Mesendoderm (in vitro differentiated cells): Measurements from ENCODE around the gene SULF2.

Source experiments
- DNase-seq: peaks from one replicate; pipeline ENCODE4 v3.0.0; 2013
- H2AK5ac ChIP-seq: 2 replicates; pipeline ENCODE4 v1.6.1; 2013; ENCODE audit warnings: low read length, inconsistent platforms
- H2BK120ac ChIP-seq: 2 replicates; pipeline ENCODE4 v1.6.1; 2013; ENCODE audit warnings: low read depth, mild to moderate bottlenecking, low read length, moderate library complexity, mixed read lengths
- H2BK15ac ChIP-seq: replicated peaks from 2 replicates; pipeline ENCODE4 v1.6.1; 2013; ENCODE audit warnings: low read depth, mild to moderate bottlenecking, moderate library complexity
- H2BK5ac ChIP-seq: 2 replicates; pipeline ENCODE4 v1.6.1; 2013; ENCODE audit warnings: low read length, inconsistent platforms
- H3K18ac ChIP-seq: 2 replicates; pipeline ENCODE4 v1.6.1; 2013; ENCODE audit warnings: mild to moderate bottlenecking, low read length, mixed read lengths
- H3K23ac ChIP-seq: one replicate; pipeline ENCODE4 v1.6.1; 2013; ENCODE audit warnings: low read length
- H3K27ac ChIP-seq: 2 replicates; pipeline ENCODE4 v1.5.1; 2013; ENCODE audit warnings: low read depth, mild to moderate bottlenecking, inconsistent platforms, low read length, moderate library complexity
- H3K27me3 ChIP-seq: 2 replicates; pipeline ENCODE4 v1.6.1; 2013; ENCODE audit warnings: low read length, control low read depth, mild to moderate bottlenecking, inconsistent platforms; ENCODE audit not compliant: insufficient read depth, poor library complexity
- H3K36me3 ChIP-seq: 2 replicates; pipeline ENCODE4 v1.6.1; 2013; ENCODE audit warnings: low read length, inconsistent platforms; ENCODE audit not compliant: control insufficient read depth, insufficient read depth
- H3K4ac ChIP-seq: one replicate; pipeline ENCODE4 v1.6.1; 2013; ENCODE audit warnings: low read depth, mild to moderate bottlenecking, low read length, moderate library complexity
- H3K4me1 ChIP-seq: 2 replicates; pipeline ENCODE4 v1.6.1; 2013; ENCODE audit warnings: low read depth, low read length, inconsistent platforms; ENCODE audit not compliant: control insufficient read depth
- H3K4me2 ChIP-seq: 2 replicates; pipeline ENCODE4 v1.6.1; 2013; ENCODE audit warnings: low read length
- H3K4me3 ChIP-seq: 2 replicates; pipeline ENCODE4 v1.5.1; 2013; ENCODE audit warnings: mild to moderate bottlenecking, low read length
- H3K56ac ChIP-seq: one replicate; pipeline ENCODE4 v1.6.1; 2013; ENCODE audit warnings: low read length
- H3K79me1 ChIP-seq: 2 replicates; pipeline ENCODE4 v1.6.1; 2013; ENCODE audit warnings: low read length, inconsistent platforms
- H3K79me2 ChIP-seq: 2 replicates; pipeline ENCODE4 v1.6.1; 2013; ENCODE audit warnings: mild to moderate bottlenecking, low read length; ENCODE audit not compliant: control insufficient read depth, insufficient read depth
- H3K9ac ChIP-seq: 2 replicates; pipeline ENCODE4 v1.6.1; 2013; ENCODE audit warnings: low read length, inconsistent platforms
- H4K5ac ChIP-seq: one replicate; pipeline ENCODE4 v1.6.1; 2013; ENCODE audit warnings: low read length
- H4K8ac ChIP-seq: one replicate; pipeline ENCODE4 v1.6.1; 2013; ENCODE audit warnings: low read depth, mild to moderate bottlenecking, control low read depth, low read length, moderate library complexity
- WGBS: extraction: QIAGEN DNeasy Blood & Tissue Kit; methylation state at CpG from one replicate; pipeline ENCODE4 v1.1.7; 2013; ENCODE audit warnings: low lambda C conversion rate, missing lambda C conversion rate; ENCODE audit not compliant: insufficient coverage; ENCODE audit errors: extremely low coverage; 5-methylcytosine and 5-hydroxymethylcytosine counted together

SULF2 gene

DNA sequence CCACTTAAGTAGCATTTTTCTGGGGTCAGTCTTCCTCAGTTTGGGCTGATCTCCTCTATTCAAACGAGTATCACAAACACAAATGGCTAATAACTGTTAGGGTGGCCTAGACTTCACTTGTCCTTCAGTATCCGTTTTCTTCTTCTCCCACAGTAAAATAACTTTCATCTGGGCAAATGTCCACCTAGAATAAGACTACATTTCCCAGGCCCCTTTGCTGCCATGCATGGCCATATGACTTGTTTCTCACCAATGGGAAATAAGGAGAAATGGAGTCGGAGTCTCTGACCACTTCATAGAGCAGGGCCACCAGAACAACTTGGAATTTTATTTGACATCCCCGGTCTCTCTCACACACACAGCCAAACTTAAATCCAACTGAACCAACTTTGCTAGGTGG is 51.4 kb downstream of the SULF2 start:
- no peak overlapping the region for H3K18ac ChIP-seq
- no peak overlapping the region for H4K5ac ChIP-seq
- no peaks in the 10 kb centered on the region for H3K4me1 ChIP-seq
- no peak overlapping the region for H3K23ac ChIP-seq
- DNase-seq, result no peak
- H3K79me1 ChIP-seq, result no peaks in the 10 kb centered on the region
- H3K4me2 ChIP-seq, result no peak overlapping the region
- no CpG with 5 or more reads among the region's 4 CpGs for WGBS
- H3K27me3 ChIP-seq, result no peaks in the 10 kb centered on the region
- H3K79me2 ChIP-seq, result no peaks in the 10 kb centered on the region
- H4K8ac ChIP-seq, result no peak overlapping the region
- H3K4me3 ChIP-seq, result no peak overlapping the region
- no peak overlapping the region for H3K9ac ChIP-seq
- no peaks in the 10 kb centered on the region for H3K36me3 ChIP-seq
- H3K4ac ChIP-seq, result no peak overlapping the region
- no peak overlapping the region for H2BK120ac ChIP-seq
- H3K56ac ChIP-seq, result no peak overlapping the region
- H2AK5ac ChIP-seq, result no peak overlapping the region
- H2BK5ac ChIP-seq, result no peak overlapping the region
- no peak overlapping the region for H2BK15ac ChIP-seq
- no peak overlapping the region for H3K27ac ChIP-seq

GRCh38 chr20:47730744-47731143 is 54.5 kb downstream of the SULF2 start:
- Histone ChIP-seq H2BK15ac (no peak overlapping the region), H3K4ac (no peak overlapping the region), H3K4me2 (no peak overlapping the region), H3K9ac (no peak overlapping the region), H3K4me1 (no peaks in the 10 kb centered on the region), H2BK5ac (no peak overlapping the region), H4K5ac (no peak overlapping the region), H3K79me1 (no peaks in the 10 kb centered on the region), H2AK5ac (no peak overlapping the region), H2BK120ac (no peak overlapping the region), H3K27me3 (no peaks in the 10 kb centered on the region), H3K23ac (no peak overlapping the region), H3K27ac (no peak overlapping the region), H3K4me3 (no peak overlapping the region), H4K8ac (no peak overlapping the region), H3K56ac (no peak overlapping the region), H3K36me3 (no peaks in the 10 kb centered on the region), H3K79me2 (no peaks in the 10 kb centered on the region), H3K18ac (no peak overlapping the region)
- no CpG with 5 or more reads among the region's 4 CpGs for WGBS
- no peak for DNase-seq

DNA sequence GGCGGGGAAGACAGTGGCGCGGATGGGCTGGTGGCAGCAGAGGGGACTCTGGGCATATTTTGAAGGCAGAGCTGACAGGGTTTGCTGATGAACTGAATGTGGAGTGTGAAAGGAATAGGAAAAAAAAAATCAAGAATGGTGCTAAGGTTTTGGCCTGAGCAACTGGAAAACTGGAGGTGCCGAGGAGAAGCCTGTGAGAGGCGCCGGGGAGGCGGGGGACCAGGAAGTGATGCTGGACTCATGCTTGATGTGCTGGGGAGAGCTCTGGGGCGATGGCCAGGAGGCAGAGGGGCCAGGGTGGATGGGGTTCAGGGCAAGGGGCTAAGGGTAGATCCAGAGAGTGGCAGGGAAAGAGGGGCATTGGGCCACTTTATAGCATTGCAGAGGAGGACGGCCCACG is 55.8 kb downstream of the SULF2 start:
- no peak overlapping the region for H3K4me2 ChIP-seq
- WGBS, result no CpG with 5 or more reads among the region's 10 CpGs
- no peak overlapping the region for H2BK5ac ChIP-seq
- H3K23ac ChIP-seq, result no peak overlapping the region
- no peak overlapping the region for H4K5ac ChIP-seq
- H3K79me1 ChIP-seq, result no peaks in the 10 kb centered on the region
- H4K8ac ChIP-seq, result no peak overlapping the region
- no peak overlapping the region for H3K4ac ChIP-seq
- H3K36me3 ChIP-seq, result no peaks in the 10 kb centered on the region
- DNase-seq, result no peak
- no peak overlapping the region for H2AK5ac ChIP-seq
- no peak overlapping the region for H3K56ac ChIP-seq
- no peak overlapping the region for H2BK15ac ChIP-seq
- no peaks in the 10 kb centered on the region for H3K4me1 ChIP-seq
- H3K27ac ChIP-seq, result no peak overlapping the region
- no peak overlapping the region for H3K4me3 ChIP-seq
- no peaks in the 10 kb centered on the region for H3K79me2 ChIP-seq
- no peaks in the 10 kb centered on the region for H3K27me3 ChIP-seq
- no peak overlapping the region for H3K9ac ChIP-seq
- H2BK120ac ChIP-seq, result no peak overlapping the region
- no peak overlapping the region for H3K18ac ChIP-seq

GRCh38 chr20:47727909-47728361 is 57.3 kb downstream of the SULF2 start:
- no peak overlapping the region for H2BK120ac ChIP-seq
- no peak for DNase-seq
- no peaks in the 10 kb centered on the region for H3K36me3 ChIP-seq
- H3K56ac ChIP-seq, result no peak overlapping the region
- no peak overlapping the region for H3K27ac ChIP-seq
- H3K23ac ChIP-seq, result no peak overlapping the region
- no peaks in the 10 kb centered on the region for H3K4me1 ChIP-seq
- H4K8ac ChIP-seq, result no peak overlapping the region
- no CpG with 5 or more reads among the region's 17 CpGs for WGBS
- no peak overlapping the region for H2BK15ac ChIP-seq
- H2BK5ac ChIP-seq, result no peak overlapping the region
- no peak overlapping the region for H3K9ac ChIP-seq
- no peak overlapping the region for H3K4ac ChIP-seq
- no peak overlapping the region for H3K4me2 ChIP-seq
- no peak overlapping the region for H3K4me3 ChIP-seq
- no peak overlapping the region for H2AK5ac ChIP-seq
- H3K18ac ChIP-seq, result no peak overlapping the region
- no peaks in the 10 kb centered on the region for H3K27me3 ChIP-seq
- no peak overlapping the region for H4K5ac ChIP-seq
- H3K79me1 ChIP-seq, result no peaks in the 10 kb centered on the region
- H3K79me2 ChIP-seq, result no peaks in the 10 kb centered on the region

- Histone ChIP-seq H3K79me2 (no peaks in the 10 kb centered on the region), H3K9ac (no peak overlapping the region), H4K8ac (no peak overlapping the region), H3K18ac (no peak overlapping the region), H2AK5ac (no peak overlapping the region), H3K27me3 (no peaks in the 10 kb centered on the region), H2BK5ac (no peak overlapping the region), H3K4ac (no peak overlapping the region), H3K4me1 (no peaks in the 10 kb centered on the region), H3K4me3 (no peak overlapping the region), H2BK120ac (no peak overlapping the region), H3K36me3 (no peaks in the 10 kb centered on the region), H3K56ac (no peak overlapping the region), H3K4me2 (no peak overlapping the region), H4K5ac (no peak overlapping the region), H3K23ac (no peak overlapping the region), H2BK15ac (no peak overlapping the region), H3K27ac (no peak overlapping the region), H3K79me1 (no peaks in the 10 kb centered on the region)
- no peak for DNase-seq
- WGBS, result no CpG with 5 or more reads among the region's 18 CpGs
Measured at GRCh38 chr20:47727170-47727880, 58.0 kb downstream of the SULF2 start.

DNA sequence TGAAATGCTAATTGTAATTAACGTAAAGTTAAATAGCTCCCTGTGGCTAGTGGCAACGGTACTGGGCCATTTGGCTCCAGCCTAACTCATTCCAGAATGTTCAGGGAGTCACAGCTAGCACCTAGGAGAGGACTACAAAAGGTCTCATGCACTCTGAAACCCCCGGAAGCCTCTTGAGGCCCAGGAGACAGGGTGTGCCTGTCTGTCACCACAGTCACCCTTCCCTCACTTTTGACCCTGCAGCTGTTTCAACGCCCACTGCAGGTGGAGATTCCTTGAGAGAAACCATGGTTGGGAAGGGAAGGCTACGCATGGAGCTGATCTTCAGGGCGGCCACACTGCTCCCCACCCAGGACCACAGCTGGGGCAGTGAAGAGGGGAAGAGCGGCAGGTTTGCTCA is 58.6 kb downstream of the SULF2 start:
- Histone ChIP-seq H3K23ac (no peak overlapping the region), H3K9ac (no peak overlapping the region), H2BK120ac (no peak overlapping the region), H3K27me3 (no peaks in the 10 kb centered on the region), H3K36me3 (no peaks in the 10 kb centered on the region), H3K4me1 (no peaks in the 10 kb centered on the region), H3K56ac (no peak overlapping the region), H3K79me2 (no peaks in the 10 kb centered on the region), H4K8ac (no peak overlapping the region), H3K27ac (no peak overlapping the region), H3K18ac (no peak overlapping the region), H3K4me3 (no peak overlapping the region), H2BK5ac (no peak overlapping the region), H4K5ac (no peak overlapping the region), H3K4ac (no peak overlapping the region), H2BK15ac (no peak overlapping the region), H3K79me1 (no peaks in the 10 kb centered on the region), H2AK5ac (no peak overlapping the region), H3K4me2 (no peak overlapping the region)
- no CpG with 5 or more reads among the region's 7 CpGs for WGBS
- no peak for DNase-seq
